ENCODE measurements around the gene ICAM4. TPM values are rescaled to one million over a fixed set of nuclear protein-coding genes. Genes with fewer than 3 reads are reported as not detected.
A peak's percentile ranks its signal among the peaks of the same experiment; 100 is the strongest.
"Not testable (repeated sequence)": the region's sequence is repeated elsewhere in the genome, so short reads cannot be mapped to it uniquely, and the experiment has no call there.

ICAM4 gene
- total RNA-seq, 1 experiment from 2014 or later: 0.52 TPM

DNA sequence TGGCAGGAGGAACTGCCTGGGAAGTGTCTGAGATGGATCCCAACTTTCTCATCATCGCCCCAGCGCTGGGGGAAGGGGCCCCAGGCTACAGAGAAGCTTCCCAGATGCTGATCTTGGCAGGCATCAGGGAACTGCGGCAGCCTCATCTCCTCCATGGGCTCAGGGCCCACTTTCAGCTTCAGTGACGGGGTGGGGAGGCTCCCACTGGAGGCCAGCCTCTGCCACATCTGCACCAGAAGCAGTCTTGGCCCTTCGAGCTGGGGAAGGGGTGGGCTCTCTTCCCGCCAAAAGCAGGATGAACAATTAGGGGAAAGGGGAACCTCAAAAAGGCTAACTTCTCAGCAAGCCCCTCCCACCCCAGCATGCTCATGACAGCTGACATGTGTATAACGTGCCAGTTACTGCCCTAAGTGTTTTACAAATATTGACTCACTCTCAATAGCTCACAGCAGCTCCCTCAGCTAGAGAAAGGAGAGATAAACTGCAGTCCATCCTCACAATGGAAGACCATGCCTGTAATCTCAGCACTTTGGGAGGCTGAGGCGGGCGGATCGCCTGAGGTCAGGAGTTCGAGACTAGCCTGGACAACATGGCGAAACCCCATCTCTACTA, 48.5 kb upstream of the ICAM4 start:
- H3K4me3 ChIP-seq: no peak overlapping the region
- H4K20me1 ChIP-seq (ENCODE audit: insufficient read depth): no peaks in the 10 kb centered on the region
- peak in 1 of 2 experiments; percentile 46 for DNase-seq
- no TSS peak for BruUV-seq (replicated peaks)
- no peaks in the 10 kb centered on the region for H3K79me2 ChIP-seq (ENCODE audit: low read depth)
- H3F3A ChIP-seq (ENCODE audit: insufficient read depth, low read depth): peaks cover 4% of the 10 kb centered on the region; the same call in 1 of the 2 replicates
- H3K27me3 ChIP-seq (ENCODE audit: insufficient read depth, low read depth): no peaks in the 10 kb centered on the region
- H3K36me3 ChIP-seq (ENCODE audit: low read depth): no peaks in the 10 kb centered on the region
- ChIA-PET CTCF (interaction anchor here (0.6 kb wide), 1 partner anchor 142 kb away, joined by 3 read pairs; no protein-coding TSS in a partner anchor), POLR2A (ENCODE audit: unreplicated experiment) (interaction anchor here (0.6 to 0.7 kb wide), 2 partner anchors 33 to 132 kb away, joined by 3 read pairs; partner anchors contain the start of genes ICAM1 and PPAN)
- no peak for TF ChIP-seq EZH2 (IDR thresholded peaks at IDR 0.05; ENCODE audit: low read depth)
- TF ChIP-seq CTCF (conservative IDR thresholded peaks at IDR 0.05): no peak
- H3K4me2 ChIP-seq: no peak overlapping the region
- H3K9me2 ChIP-seq (ENCODE audit: insufficient read depth): no peaks in the 10 kb centered on the region
- H2AFZ ChIP-seq: no peak overlapping the region
- peaks cover 18% of the 10 kb centered on the region; the same call in 1 of the 2 replicates for H3K4me1 ChIP-seq (replicated peaks; ENCODE audit: insufficient read depth)
- H3K27ac ChIP-seq: no peak overlapping the region
- intact Hi-C loops (cut with micrococcal nuclease; ENCODE audit: unreplicated experiment): no loop called here
- no peaks in the 10 kb centered on the region for H3K9me3 ChIP-seq (ENCODE audit: insufficient read depth, low read depth)

DNA sequence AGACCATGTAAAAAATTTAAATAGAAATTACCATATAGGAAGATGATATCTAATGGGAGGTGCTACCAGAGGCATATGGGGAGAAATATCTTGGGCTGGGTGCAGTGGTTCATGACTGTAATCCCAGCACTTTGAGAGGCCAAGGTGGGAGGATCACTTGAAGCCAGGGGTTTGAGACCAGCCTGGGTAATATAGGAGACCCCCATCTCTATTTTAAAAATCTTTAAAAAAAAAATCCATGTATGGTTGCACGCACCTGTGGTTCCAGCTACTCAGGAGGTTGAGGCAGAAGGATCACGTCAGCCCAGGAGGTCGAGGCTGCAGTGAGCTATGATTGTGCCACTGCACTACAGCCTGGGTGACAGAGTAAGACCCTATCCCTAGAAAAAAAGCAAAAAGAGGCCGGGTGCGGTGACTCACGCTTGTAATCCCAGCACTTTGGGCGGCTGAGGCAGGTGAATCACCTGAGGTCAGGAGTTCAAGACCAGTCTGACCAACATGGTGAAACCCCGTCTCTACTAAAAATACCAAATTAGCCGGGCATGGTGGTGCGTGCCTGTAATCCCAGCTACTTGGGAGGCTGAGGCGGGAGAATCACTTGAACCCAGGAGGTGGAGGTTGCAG, 44.8 kb upstream of the ICAM4 start:
- POLR2A ChIA-PET (ENCODE audit: unreplicated experiment); intact Hi-C loops (cut with micrococcal nuclease; ENCODE audit: unreplicated experiment); H4K20me1 ChIP-seq (ENCODE audit: insufficient read depth); H3K27me3 ChIP-seq (ENCODE audit: insufficient read depth, low read depth); BruUV-seq (replicated peaks); H3K36me3 ChIP-seq (ENCODE audit: low read depth); H3K27ac ChIP-seq; H3K9me2 ChIP-seq (ENCODE audit: insufficient read depth); H3K4me3 ChIP-seq; H3K79me2 ChIP-seq (ENCODE audit: low read depth); H2AFZ ChIP-seq; CTCF ChIA-PET; H3K9me3 ChIP-seq (ENCODE audit: insufficient read depth, low read depth): not testable (repeated sequence)
- 0 out of 2 replicates have a peak overlapping the region, but pooled peaks have one; percentile 9 for H3K4me2 ChIP-seq
- DNase-seq: peak in 1 of 2 experiments; percentile 51
- H3K4me1 ChIP-seq (replicated peaks; ENCODE audit: insufficient read depth): peaks cover 22% of the 10 kb centered on the region; the same call in 1 of the 2 replicates
- peaks cover 12% of the 10 kb centered on the region; the same call in 1 of the 2 replicates for H3F3A ChIP-seq (ENCODE audit: insufficient read depth, low read depth)

DNA sequence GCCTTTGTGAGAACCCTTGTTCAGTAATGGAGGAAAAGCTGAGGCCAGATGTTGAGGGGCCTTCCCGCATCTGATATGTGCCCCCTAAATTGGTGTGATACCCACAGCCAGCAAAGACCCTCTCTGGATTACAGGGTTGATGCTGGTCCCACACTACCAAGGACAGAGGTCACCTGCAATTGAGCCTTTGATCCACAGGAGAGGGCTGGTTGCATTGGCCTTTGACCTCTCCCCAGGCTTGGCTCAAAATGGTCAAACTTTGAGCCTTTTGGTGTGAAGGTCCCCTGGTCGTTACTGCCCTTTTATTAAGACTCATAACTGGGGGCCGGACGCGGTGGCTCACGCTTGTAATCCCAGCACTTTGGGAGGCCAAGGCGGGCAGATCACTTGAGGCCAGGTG, 43.1 kb upstream of the ICAM4 start:
- no TSS peak for BruUV-seq (replicated peaks)
- H4K20me1 ChIP-seq (ENCODE audit: insufficient read depth): no peaks in the 10 kb centered on the region
- peaks cover 16% of the 10 kb centered on the region; the same call in 1 of the 2 replicates for H3K4me1 ChIP-seq (replicated peaks; ENCODE audit: insufficient read depth)
- H3K79me2 ChIP-seq (ENCODE audit: low read depth): no peaks in the 10 kb centered on the region
- H3K9me2 ChIP-seq (ENCODE audit: insufficient read depth): no peaks in the 10 kb centered on the region
- no peak for DNase-seq
- ChIA-PET POLR2A (ENCODE audit: unreplicated experiment) (no interaction called here), CTCF (no interaction called here)
- H3K4me3 ChIP-seq: no peak overlapping the region
- H3K4me2 ChIP-seq: no peak overlapping the region
- intact Hi-C loops (cut with micrococcal nuclease; ENCODE audit: unreplicated experiment): no loop called here
- H3K27me3 ChIP-seq (ENCODE audit: insufficient read depth, low read depth): no peaks in the 10 kb centered on the region
- H3K27ac ChIP-seq: no peak overlapping the region
- no peak overlapping the region for H2AFZ ChIP-seq
- TF ChIP-seq CTCF (conservative IDR thresholded peaks at IDR 0.05) (no peak), EZH2 (IDR thresholded peaks at IDR 0.05; ENCODE audit: low read depth) (no peak)
- no peaks in the 10 kb centered on the region for H3K36me3 ChIP-seq (ENCODE audit: low read depth)
- peaks cover 16% of the 10 kb centered on the region; the same call in 1 of the 2 replicates for H3F3A ChIP-seq (ENCODE audit: insufficient read depth, low read depth)
- H3K9me3 ChIP-seq (ENCODE audit: insufficient read depth, low read depth): no peaks in the 10 kb centered on the region
